ENCODE data around the gene ABTB1. TPM values are rescaled to one million over a fixed set of nuclear protein-coding genes. Genes with fewer than 3 reads are reported as not detected.
A peak's percentile ranks its signal among the peaks of the same experiment; 100 is the strongest.

Gene ABTB1
- total and polyA plus RNA-seq, 2 of the 13 experiments (the other 11 are each of a cell fraction or from before 2014, with no cell fraction given) = 0.42 to 14.5 TPM

GRCh38 chr3:127697551-127698240 lies 24.9 kb downstream of the ABTB1 start (continued):
- no peak for TF ChIP-seq ZNF747 (CRISPR knock-in tag; IDR thresholded peaks at IDR 0.05; ENCODE audit: borderline replicate concordance)
- TF ChIP-seq HMG20B (CRISPR knock-in tag; conservative IDR thresholded peaks at IDR 0.05) = no peak
- TF ChIP-seq ARID2 (CRISPR knock-in tag; IDR thresholded peaks at IDR 0.05; ENCODE audit: borderline replicate concordance) = no peak
- no peak for TF ChIP-seq ONECUT2 (CRISPR knock-in tag; IDR thresholded peaks at IDR 0.05)
- no peak for TF ChIP-seq ZNF710 (CRISPR knock-in tag; IDR thresholded peaks at IDR 0.05; ENCODE audit: borderline replicate concordance)
- no peak for TF ChIP-seq SMYD3 (CRISPR knock-in tag; IDR thresholded peaks at IDR 0.05)
- TF ChIP-seq FOXA3 (CRISPR knock-in tag; IDR thresholded peaks at IDR 0.05) = peak; percentile 28; the same call in 1 of the 2 replicates
- 0 out of 2 replicates have a peak, but pooled peaks have one; percentile 19 for TF ChIP-seq IKZF5 (CRISPR knock-in tag; IDR thresholded peaks at IDR 0.05)
- no peak for TF ChIP-seq LCORL (IDR thresholded peaks at IDR 0.05)
- 0 out of 2 replicates have a peak, but pooled peaks have one; percentile 26 for TF ChIP-seq LCORL (CRISPR knock-in tag; IDR thresholded peaks at IDR 0.05)
- peak; percentile 87 for TF ChIP-seq USF2 (IDR thresholded peaks at IDR 0.05; ENCODE audit: low read depth, low read length)
- TF ChIP-seq USF2 (CRISPR knock-in tag; IDR thresholded peaks at IDR 0.05; ENCODE audit: borderline replicate concordance) = peak; percentile 94; the same call in 1 of the 2 replicates
- no peak for TF ChIP-seq ZFP62 (CRISPR knock-in tag; IDR thresholded peaks at IDR 0.05)
- no peak for TF ChIP-seq GPBP1L1 (CRISPR knock-in tag; IDR thresholded peaks at IDR 0.05)
- 0 out of 2 replicates have a peak, but pooled peaks have one; percentile 21 for TF ChIP-seq YEATS2 (CRISPR knock-in tag; IDR thresholded peaks at IDR 0.05; ENCODE audit: borderline replicate concordance)
- TF ChIP-seq RAD51 (IDR thresholded peaks at IDR 0.05; ENCODE audit: borderline replicate concordance) = peak; percentile 86; the same call in 1 of the 2 replicates
- no peak for TF ChIP-seq THYN1 (CRISPR knock-in tag; IDR thresholded peaks at IDR 0.05; ENCODE audit: borderline replicate concordance, low read depth)
- TF ChIP-seq ZFX (CRISPR knock-in tag; IDR thresholded peaks at IDR 0.05; ENCODE audit: low read depth) = peak; percentile 50; the same call in 1 of the 2 replicates
- no peak for TF ChIP-seq SALL2 (CRISPR knock-in tag; IDR thresholded peaks at IDR 0.05)
- TF ChIP-seq ZNF546 (CRISPR knock-in tag; conservative IDR thresholded peaks at IDR 0.05) = no peak
- TF ChIP-seq ZNF652 (CRISPR knock-in tag; IDR thresholded peaks at IDR 0.05; ENCODE audit: borderline replicate concordance, low read depth) = no peak
- TF ChIP-seq NCOA1 (CRISPR knock-in tag; IDR thresholded peaks at IDR 0.05) = peak; percentile 29; the same call in 1 of the 2 replicates
- no peak for TF ChIP-seq NCOA2 (CRISPR knock-in tag; IDR thresholded peaks at IDR 0.05)
- TF ChIP-seq HDAC6 (IDR thresholded peaks at IDR 0.05; ENCODE audit: low read depth, low read length) = no peak
- TF ChIP-seq NCOA5 (CRISPR knock-in tag; IDR thresholded peaks at IDR 0.05) = no peak

Data from HepG2 (cell line).